K562 (cell line): Measurements from ENCODE around the gene MRI1. TPM values are rescaled to one million over a fixed set of nuclear protein-coding genes. Genes with fewer than 3 reads are reported as not detected.

Experiments
- ARID1B ChIP-seq: fragments of 450-650 bp; IDR thresholded peaks from 2 replicates; pipeline ENCODE4 v1.6.1; 2016; ENCODE audit warnings: antibody characterized with exemption, mild to moderate bottlenecking, inconsistent platforms
- ATF7 ChIP-seq: fragments of 450-650 bp; IDR thresholded peaks from 2 replicates; pipeline ENCODE4 v1.7.1; 2014; ENCODE audit warnings: mild to moderate bottlenecking, moderate library complexity
- CCAR2 ChIP-seq: fragments of 200-400 bp; formaldehyde crosslinking; IDR thresholded peaks from 2 replicates; pipeline ENCODE4 v1.6.1; 2017; ENCODE audit warnings: mild to moderate bottlenecking, low read depth, low read length
- ESRRA ChIP-seq: fragments of 450-650 bp; IDR thresholded peaks from 2 replicates; pipeline ENCODE4 v1.6.1; 2014; ENCODE audit warnings: low read depth, mild to moderate bottlenecking, moderate library complexity, borderline replicate concordance
- HNRNPK ChIP-seq: fragments of 200-400 bp; formaldehyde crosslinking; IDR thresholded peaks from one replicate; pipeline ENCODE4 v1.6.1; 2018; ENCODE audit warnings: mild to moderate bottlenecking, low read depth, low read length; ENCODE audit not compliant: poor library complexity, severe bottlenecking
- MCM2 ChIP-seq: fragments of 450-650 bp; IDR thresholded peaks from 2 replicates; pipeline ENCODE4 v1.6.1; 2017; ENCODE audit warnings: low read depth, mild to moderate bottlenecking
- MIER1 ChIP-seq: fragments of 450-650 bp; IDR thresholded peaks from 2 replicates; pipeline ENCODE4 v1.6.1; 2016; ENCODE audit warnings: antibody characterized with exemption, mild to moderate bottlenecking, low read depth
- MTF1 ChIP-seq: fragments of 250-450 bp; sonication (Bioruptor Pico); IDR thresholded peaks from 2 replicates; pipeline ENCODE4 v1.9.0; 2021; ENCODE audit warnings: moderate library complexity, mild to moderate bottlenecking, inconsistent platforms, borderline replicate concordance
- NCOA1 ChIP-seq: fragments of 450-650 bp; IDR thresholded peaks from 2 replicates; pipeline ENCODE4 v1.6.1; 2016; ENCODE audit warnings: low read depth
- NCOA6 ChIP-seq: fragments of 450-650 bp; IDR thresholded peaks from 2 replicates; pipeline ENCODE4 v1.6.1; 2017; ENCODE audit warnings: mild to moderate bottlenecking
- NFE2L1 ChIP-seq: fragments of 450-650 bp; IDR thresholded peaks from 2 replicates; pipeline ENCODE4 v1.6.1; 2016; ENCODE audit warnings: missing genetic modification characterization, low read depth, mild to moderate bottlenecking, missing compliant biosample characterization, moderate library complexity, borderline replicate concordance
- NR2C2 ChIP-seq, 2 experiments: fragments of 200-800 bp in 1 of 2; sonication (Bioruptor generic) in 1 of 2; sonication (generic) in 1 of 2; formaldehyde crosslinking in 1 of 2; IDR thresholded peaks; 2 replicates each; pipeline versions ENCODE4 v1.6.1 to v1.8.0; 2016 to 2022; ENCODE audit warnings: mild to moderate bottlenecking in 1 of 2, missing compliant biosample characterization in 1 of 2, missing genetic modification characterization in 1 of 2, missing genetic modification reagents in 1 of 2
- NUFIP1 ChIP-seq: fragments of 450-650 bp; IDR thresholded peaks from 2 replicates; pipeline ENCODE4 v1.6.1; 2018; ENCODE audit not compliant: partially characterized antibody
- POLR2A ChIP-seq: fragments of 450-650 bp; conservative IDR thresholded peaks from 2 replicates; pipeline ENCODE4 v1.6.1; 2016
- RCOR1 ChIP-seq, 2 experiments: IDR thresholded peaks; 2 replicates each; pipeline ENCODE4 v1.6.1; 2012; ENCODE audit warnings: low read depth in 2 of 2, low read length in 2 of 2, borderline replicate concordance in 1 of 2, improper control_type of control experiment in 1 of 2
- U2AF1 ChIP-seq: fragments of 200-400 bp; formaldehyde crosslinking; optimal IDR thresholded peaks from 2 replicates; pipeline ENCODE3; 2017; ENCODE audit warnings: mild to moderate bottlenecking, low read depth, low read length, moderate library complexity
- ZC3H4 ChIP-seq: sonication (generic); formaldehyde crosslinking; IDR thresholded peaks from 2 replicates; pipeline ENCODE4 v1.9.0; 2021; ENCODE audit warnings: missing genetic modification reagents, borderline replicate concordance
- ZNF3 ChIP-seq: fragments of 250-450 bp; sonication (Bioruptor Pico); IDR thresholded peaks from 2 replicates; pipeline ENCODE4 v1.5.0; 2021; ENCODE audit warnings: mild to moderate bottlenecking, moderate library complexity
- polyA plus RNA-seq, 8 experiments: library from polyadenylated mRNA; depleted of rRNA in 4 of 8; stranded (reverse) in 5 of 8; unstranded in 3 of 8; fragments of >200 nt; fragmentation: Nextera tagmentation in 2 of 8; fragmentation: Illumina TruSeq in 1 of 8; extraction: Ambion mirVana in 2 of 8; extraction: Trizol in 1 of 8; gene quantifications; 2 replicates each; pipeline versions ENCODE4 v1.2.1 to v1.2.3, GENCODE V29; 2011 to 2014; ENCODE audit warnings: inconsistent platforms in 1 of 8, missing spikeins in 1 of 8
- total RNA-seq, 7 experiments: library from RNA; depleted of rRNA in 6 of 7; stranded (reverse); fragments of >200 nt in 6 of 7; fragmentation: Illumina TruSeq in 2 of 7; extraction: Trizol in 2 of 7; gene quantifications; 2 replicates each; pipeline versions ENCODE4 v1.2.1 to v1.2.3, GENCODE V29; 2011 to 2021; ENCODE audit warnings: low replicate concordance in 1 of 7
- TF ChIP-seq, protein P1 (sequence below): fragments of 450-650 bp; IDR thresholded peaks from 2 replicates; pipeline ENCODE4 v1.7.1; 2018; ENCODE audit warnings: mild to moderate bottlenecking, low read depth; ENCODE audit not compliant: partially characterized antibody
- TF ChIP-seq, protein P2 (sequence below): fragments of 250-450 bp; sonication (Bioruptor Pico); IDR thresholded peaks from 2 replicates; pipeline ENCODE4 v1.8.0; 2022; ENCODE audit warnings: inconsistent platforms, mild to moderate bottlenecking, moderate library complexity, borderline replicate concordance
- TF ChIP-seq, protein P3 (sequence below), 3 experiments: IDR thresholded peaks in 2 of 3; conservative IDR thresholded peaks in 1 of 3; 2 replicates each; pipeline ENCODE4 v1.5.1; 2011 to 2012; ENCODE audit warnings: low read length in 3 of 3, mild to moderate bottlenecking in 3 of 3, control low read depth in 2 of 3, improper control_type of control experiment in 1 of 3, inconsistent platforms in 1 of 3, low read depth in 1 of 3, mixed read lengths in 1 of 3, moderate library complexity in 1 of 3; ENCODE audit not compliant: insufficient read depth in 2 of 3
- TF ChIP-seq, protein P4 (sequence below): sonication (generic); formaldehyde crosslinking; IDR thresholded peaks from 2 replicates; pipeline ENCODE4 v1.8.0; 2022; ENCODE audit warnings: mild to moderate bottlenecking, low read depth, missing genetic modification reagents

MRI1 gene
- total and polyA plus RNA-seq, 9 of the 15 experiments (the other 6 are each of a cell fraction or from before 2014, with no cell fraction given), result 5.5 to 57.4 (median 28.2) TPM

DNA sequence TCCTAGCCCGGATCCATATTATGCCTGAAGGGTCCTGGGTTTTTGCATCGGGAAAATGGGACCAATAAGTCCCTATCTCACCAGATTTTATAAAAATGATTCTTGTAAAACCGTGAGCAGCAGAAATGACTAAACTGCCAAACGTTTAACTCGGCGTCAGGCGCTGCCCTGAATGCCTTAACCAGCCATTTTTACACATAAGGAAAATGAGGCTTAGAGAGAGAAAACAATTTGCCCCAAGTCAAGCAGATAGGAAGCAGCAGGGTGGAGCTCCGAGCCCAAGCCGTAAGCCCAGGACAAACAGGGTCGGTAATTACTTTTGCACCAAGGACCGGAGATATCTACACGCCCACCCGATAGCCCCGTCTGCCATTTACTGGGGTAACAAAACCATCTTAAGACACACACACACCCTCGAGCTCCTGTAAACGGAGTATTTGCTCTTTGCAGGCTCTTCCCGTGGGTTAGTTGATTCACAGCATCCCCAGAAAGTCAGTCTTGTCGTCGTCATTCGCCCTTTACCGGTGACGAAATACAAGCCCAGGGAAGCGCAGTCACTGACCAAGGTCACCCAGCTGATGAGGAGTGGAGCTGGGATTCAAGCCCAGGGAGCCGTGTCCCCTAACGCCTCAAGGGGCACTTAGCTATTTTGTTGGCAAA, 16.0 kb upstream of the MRI1 start (continued):
- TF ChIP-seq ESRRA, result peak; percentile 78
- no peak for TF ChIP-seq NCOA6
- no peak for TF ChIP-seq ZNF3 (CRISPR knock-in tag)
- no peak for TF ChIP-seq ARID1B
- no peak for TF ChIP-seq NR2C2 (CRISPR knock-in tag; IDR thresholded peaks at IDR 0.05)
- TF ChIP-seq NR2C2 (tag; IDR thresholded peaks at IDR 0.05), result peak; percentile 72
- TF ChIP-seq RCOR1 (IDR thresholded peaks at IDR 0.05; ENCODE audit: borderline replicate concordance in 1 of 2, low read depth in 2 of 2, low read length in 2 of 2), result peak in 1 of 2 experiments; percentile 17; a peak in 1 of 4 replicates
- TF ChIP-seq HNRNPK, result no peak
- TF ChIP-seq POLR2A, result no peak
- TF ChIP-seq NUFIP1, result no peak
- no peak for TF ChIP-seq MTF1 (CRISPR knock-in tag)
- TF ChIP-seq MCM2, result no peak
- TF ChIP-seq, protein P1, sequence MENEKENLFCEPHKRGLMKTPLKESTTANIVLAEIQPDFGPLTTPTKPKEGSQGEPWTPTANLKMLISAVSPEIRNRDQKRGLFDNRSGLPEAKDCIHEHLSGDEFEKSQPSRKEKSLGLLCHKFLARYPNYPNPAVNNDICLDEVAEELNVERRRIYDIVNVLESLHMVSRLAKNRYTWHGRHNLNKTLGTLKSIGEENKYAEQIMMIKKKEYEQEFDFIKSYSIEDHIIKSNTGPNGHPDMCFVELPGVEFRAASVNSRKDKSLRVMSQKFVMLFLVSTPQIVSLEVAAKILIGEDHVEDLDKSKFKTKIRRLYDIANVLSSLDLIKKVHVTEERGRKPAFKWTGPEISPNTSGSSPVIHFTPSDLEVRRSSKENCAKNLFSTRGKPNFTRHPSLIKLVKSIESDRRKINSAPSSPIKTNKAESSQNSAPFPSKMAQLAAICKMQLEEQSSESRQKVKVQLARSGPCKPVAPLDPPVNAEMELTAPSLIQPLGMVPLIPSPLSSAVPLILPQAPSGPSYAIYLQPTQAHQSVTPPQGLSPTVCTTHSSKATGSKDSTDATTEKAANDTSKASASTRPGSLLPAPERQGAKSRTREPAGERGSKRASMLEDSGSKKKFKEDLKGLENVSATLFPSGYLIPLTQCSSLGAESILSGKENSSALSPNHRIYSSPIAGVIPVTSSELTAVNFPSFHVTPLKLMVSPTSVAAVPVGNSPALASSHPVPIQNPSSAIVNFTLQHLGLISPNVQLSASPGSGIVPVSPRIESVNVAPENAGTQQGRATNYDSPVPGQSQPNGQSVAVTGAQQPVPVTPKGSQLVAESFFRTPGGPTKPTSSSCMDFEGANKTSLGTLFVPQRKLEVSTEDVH, result no peak
- peak; percentile 27; the same call in 1 of the 2 replicates for TF ChIP-seq ZC3H4 (CRISPR knock-in tag)
- TF ChIP-seq NFE2L1, result no peak
- TF ChIP-seq, protein P2, sequence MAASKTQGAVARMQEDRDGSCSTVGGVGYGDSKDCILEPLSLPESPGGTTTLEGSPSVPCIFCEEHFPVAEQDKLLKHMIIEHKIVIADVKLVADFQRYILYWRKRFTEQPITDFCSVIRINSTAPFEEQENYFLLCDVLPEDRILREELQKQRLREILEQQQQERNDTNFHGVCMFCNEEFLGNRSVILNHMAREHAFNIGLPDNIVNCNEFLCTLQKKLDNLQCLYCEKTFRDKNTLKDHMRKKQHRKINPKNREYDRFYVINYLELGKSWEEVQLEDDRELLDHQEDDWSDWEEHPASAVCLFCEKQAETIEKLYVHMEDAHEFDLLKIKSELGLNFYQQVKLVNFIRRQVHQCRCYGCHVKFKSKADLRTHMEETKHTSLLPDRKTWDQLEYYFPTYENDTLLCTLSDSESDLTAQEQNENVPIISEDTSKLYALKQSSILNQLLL, result no peak
- no peak for TF ChIP-seq MIER1
- TF ChIP-seq U2AF1, result no peak
- TF ChIP-seq, protein P3, sequence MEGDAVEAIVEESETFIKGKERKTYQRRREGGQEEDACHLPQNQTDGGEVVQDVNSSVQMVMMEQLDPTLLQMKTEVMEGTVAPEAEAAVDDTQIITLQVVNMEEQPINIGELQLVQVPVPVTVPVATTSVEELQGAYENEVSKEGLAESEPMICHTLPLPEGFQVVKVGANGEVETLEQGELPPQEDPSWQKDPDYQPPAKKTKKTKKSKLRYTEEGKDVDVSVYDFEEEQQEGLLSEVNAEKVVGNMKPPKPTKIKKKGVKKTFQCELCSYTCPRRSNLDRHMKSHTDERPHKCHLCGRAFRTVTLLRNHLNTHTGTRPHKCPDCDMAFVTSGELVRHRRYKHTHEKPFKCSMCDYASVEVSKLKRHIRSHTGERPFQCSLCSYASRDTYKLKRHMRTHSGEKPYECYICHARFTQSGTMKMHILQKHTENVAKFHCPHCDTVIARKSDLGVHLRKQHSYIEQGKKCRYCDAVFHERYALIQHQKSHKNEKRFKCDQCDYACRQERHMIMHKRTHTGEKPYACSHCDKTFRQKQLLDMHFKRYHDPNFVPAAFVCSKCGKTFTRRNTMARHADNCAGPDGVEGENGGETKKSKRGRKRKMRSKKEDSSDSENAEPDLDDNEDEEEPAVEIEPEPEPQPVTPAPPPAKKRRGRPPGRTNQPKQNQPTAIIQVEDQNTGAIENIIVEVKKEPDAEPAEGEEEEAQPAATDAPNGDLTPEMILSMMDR (IDR thresholded peaks at IDR 0.05 in 2 of 3, conservative IDR thresholded peaks at IDR 0.05 in 1 of 3; ENCODE audit: insufficient read depth in 2 of 3, low read depth in 1 of 3, low read length in 3 of 3), result no peak
- TF ChIP-seq, protein P4, sequence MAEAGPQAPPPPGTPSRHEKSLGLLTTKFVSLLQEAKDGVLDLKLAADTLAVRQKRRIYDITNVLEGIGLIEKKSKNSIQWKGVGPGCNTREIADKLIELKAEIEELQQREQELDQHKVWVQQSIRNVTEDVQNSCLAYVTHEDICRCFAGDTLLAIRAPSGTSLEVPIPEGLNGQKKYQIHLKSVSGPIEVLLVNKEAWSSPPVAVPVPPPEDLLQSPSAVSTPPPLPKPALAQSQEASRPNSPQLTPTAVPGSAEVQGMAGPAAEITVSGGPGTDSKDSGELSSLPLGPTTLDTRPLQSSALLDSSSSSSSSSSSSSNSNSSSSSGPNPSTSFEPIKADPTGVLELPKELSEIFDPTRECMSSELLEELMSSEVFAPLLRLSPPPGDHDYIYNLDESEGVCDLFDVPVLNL (CRISPR knock-in tag), result no peak
- TF ChIP-seq CCAR2, result no peak
- TF ChIP-seq ATF7, result no peak
- TF ChIP-seq NCOA1, result 0 out of 2 replicates have a peak, but pooled peaks have one; percentile 25
